ENCODE measurements around the gene RHPN2.
"Not testable (repeated sequence)": the region's sequence is repeated elsewhere in the genome, so short reads cannot be mapped to it uniquely, and the experiment has no call there.

Gene RHPN2

DNA sequence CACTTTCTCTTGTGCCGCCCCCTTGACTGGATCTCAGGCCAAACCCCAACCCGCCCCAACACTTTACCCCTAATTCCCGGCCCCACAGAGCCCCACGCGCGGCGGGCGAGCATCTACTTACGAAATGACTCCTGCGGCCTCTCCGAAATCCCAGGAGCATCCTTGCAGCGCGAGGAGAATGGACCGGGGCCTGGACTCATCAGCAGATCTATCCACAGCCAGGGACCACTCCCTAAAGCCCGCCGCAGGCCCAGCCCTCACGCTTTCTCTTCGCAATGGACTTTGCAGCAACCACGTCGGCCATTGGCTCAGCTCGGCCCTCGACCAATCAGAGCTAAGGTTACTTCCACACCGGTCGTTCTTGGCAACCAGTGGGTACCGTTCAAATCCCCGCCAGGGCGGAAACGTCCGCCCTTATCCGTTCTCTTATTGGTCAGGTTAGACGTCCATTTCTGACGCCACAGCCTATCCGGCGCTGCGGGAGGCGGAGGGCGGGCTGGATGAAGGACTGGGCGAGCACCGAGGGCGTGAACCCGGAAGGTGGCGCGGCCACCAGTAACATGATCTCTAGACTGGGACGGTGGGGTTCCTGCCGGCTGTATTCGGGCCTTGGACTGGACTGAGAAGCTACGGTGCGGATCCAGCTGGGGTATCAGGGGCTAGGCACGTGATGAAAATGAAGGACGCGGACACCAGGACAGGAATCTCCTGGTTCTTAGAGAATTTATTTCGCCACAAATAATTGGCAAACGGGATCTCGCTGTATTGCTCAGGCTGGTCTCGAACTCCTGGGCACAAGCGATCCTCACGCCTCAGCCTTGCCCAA lies 92.8 kb downstream of the RHPN2 start, which contains the start of the genes CEP89 and FAAP24:
CEP89 (minus strand) TSS at position 244 of the 826 bp plus-strand sequence; CDS start at position 160, 84 bp downstream.
FAAP24 (plus strand) TSS at position 528 of the 826 bp plus-strand sequence. CDS start 955 bp downstream, outside the sequence.
- DNase-seq: peak; percentile 99

DNA sequence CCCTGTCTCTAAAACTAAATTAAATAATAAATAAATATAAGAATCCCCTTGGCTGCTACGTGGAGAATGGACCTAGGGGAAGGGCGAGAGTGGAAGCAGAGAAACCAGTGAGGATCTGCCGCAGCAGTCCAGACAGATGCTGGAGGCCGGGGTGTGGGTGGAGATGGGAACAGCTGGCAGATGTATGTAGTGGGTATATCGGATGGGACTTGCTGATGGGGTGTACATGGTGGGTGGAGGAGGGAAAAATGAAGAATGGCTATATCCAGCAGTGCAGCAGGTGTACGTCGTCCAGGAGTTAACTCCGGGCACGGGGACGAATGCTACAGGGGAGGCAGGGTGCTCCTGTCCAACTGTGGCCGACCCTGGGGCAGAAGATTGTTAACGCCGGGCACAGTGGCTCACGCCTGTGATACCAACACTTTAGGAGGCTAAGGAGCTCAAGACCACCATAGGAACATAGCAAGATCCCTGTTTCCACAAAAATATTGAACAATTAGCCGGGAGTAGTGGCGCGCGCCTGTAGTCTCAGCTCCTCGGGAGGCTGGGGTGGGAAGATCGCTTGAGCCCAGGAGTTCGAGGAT lies 93.6 kb downstream of the RHPN2 start:
- peak in 1 of 2 experiments; percentile 21 for DNase-seq

GRCh38 chr19:32969549-32969948 lies 95.1 kb downstream of the RHPN2 start:
- DNase-seq: no peak

DNA sequence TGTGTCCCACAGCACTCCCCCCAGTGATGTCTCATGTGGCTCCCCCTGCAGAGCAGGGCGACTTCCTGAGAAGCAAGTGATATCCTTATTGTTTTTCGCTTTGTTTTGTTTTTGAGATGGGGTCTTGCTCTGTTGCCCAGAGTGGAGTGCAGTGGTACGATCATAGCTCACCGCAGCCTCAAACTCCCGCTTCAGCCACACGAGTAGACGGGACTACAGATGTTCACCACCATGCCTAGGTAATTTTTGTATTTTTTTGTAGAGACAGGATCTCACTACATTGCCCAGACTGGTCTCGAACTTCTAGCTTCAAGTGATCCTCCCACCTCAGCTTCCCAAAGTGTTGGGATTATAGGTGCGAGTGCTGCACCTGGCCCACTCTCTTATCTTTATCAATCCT lies 97.9 kb downstream of the RHPN2 start:
- DNase-seq: no peak

DNA sequence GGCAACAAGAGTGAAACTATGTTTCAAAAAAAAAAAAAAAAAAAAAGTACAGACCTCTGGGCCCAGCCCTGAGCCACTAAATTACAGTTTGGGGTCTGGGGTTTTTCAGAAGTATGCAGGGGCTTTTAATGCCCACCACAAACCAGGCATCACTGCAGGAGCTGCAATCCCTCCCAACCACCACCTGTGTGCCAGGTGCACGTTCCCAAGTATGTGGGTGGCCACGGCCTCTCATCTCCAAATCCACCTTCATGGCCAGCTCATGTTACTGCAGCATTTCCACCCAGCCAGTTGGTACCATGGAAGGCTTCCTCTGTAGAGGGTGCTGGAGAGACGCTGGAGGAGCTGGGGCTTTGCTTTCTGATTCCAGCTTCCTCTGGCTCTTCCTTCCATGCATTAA lies 119.4 kb downstream of the RHPN2 start:
- no peak for DNase-seq

DNA sequence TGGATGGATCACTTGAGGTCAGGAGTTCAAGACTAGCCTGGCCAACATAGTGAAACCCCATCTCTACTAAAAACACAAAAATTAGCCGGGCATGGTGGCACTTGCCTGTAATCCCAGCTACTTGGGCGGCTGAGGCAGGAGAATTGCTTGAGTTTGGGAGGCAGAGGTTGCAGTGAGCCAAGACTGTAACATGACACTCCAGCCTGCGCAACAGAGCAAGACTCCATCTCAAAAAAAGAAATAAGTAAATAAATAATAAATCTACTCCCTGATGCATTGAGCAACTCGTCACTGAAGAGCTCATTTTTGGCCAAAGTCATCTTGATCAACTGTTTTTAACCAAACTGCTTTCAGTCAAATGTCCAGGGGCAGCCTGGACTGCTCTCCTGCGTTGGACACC lies 123.4 kb downstream of the RHPN2 start:
- not testable (repeated sequence) for DNase-seq

GRCh38 chr19:32936065-32936464 lies 128.6 kb downstream of the RHPN2 start:
- DNase-seq: no peak

DNA sequence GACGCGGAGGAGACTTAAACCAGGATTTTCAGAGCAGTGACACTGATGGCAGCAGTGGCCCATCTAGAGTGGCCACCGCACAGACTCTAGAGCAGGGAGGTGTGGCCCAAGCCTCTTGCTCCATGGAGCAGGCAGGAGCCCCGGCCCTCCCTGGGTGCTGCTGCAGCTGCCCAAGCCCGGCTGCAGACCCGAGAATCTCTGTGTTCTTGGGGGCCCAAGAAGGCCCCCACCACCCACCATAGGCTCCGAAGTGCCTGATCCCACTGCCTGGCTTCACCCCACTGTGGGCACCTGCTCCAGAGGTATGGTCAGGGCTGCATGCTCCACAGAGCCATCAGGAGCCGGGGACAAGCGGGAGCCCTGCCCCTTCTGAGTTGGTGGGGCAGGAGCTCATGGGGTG lies 129.1 kb downstream of the RHPN2 start:
- DNase-seq: no peak

GRCh38 chr19:32933571-32933970 lies 131.1 kb downstream of the RHPN2 start:
- DNase-seq: no peak

DNA sequence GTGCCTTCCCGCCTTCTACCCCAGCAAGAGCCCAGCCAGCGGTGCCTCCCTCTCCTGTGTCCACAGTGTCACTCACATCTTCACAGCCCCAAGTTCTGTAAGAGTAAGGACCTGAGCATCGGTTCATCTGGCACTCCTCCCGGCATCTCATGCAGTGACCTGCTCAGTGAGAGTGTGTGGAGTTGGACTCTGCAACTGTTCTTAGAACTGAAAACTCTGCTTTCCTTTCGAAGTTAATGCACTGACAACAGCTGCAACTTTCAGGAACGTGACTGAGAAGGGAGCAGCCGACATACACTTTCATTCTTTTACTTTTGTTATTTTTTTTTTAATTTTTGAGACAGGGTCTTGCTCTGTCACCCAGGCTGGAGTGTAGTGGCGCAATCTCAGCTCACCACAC lies 134.1 kb downstream of the RHPN2 start:
- no peak for DNase-seq

GRCh38 chr19:32928806-32929205 lies 135.9 kb downstream of the RHPN2 start:
- DNase-seq: no peak
